H7 (cell line): ENCODE data around the gene ZDHHC8. TPM values are rescaled to one million over a fixed set of nuclear protein-coding genes. Genes with fewer than 3 reads are reported as not detected.

Source experiments
- DNase-seq: peaks from one replicate; pipeline ENCODE4 v3.0.0; 2012
- H3K27me3 ChIP-seq: 2 replicates; pipeline ENCODE4 v1.6.0; 2011; ENCODE audit warnings: mild to moderate bottlenecking, low read length; ENCODE audit not compliant: control insufficient read depth, insufficient read depth
- H3K36me3 ChIP-seq: replicated peaks from 2 replicates; pipeline ENCODE4 v1.5.1; 2011; ENCODE audit warnings: low read length; ENCODE audit not compliant: control insufficient read depth, insufficient read depth
- H3K4me3 ChIP-seq: 2 replicates; pipeline ENCODE4 v1.5.1; 2011; ENCODE audit warnings: low read depth, mild to moderate bottlenecking, control low read depth, low read length, moderate library complexity; ENCODE audit not compliant: insufficient read depth
- total RNA-seq: library from RNA; depleted of rRNA; stranded (reverse); fragments of >200 nt; shearing (Covaris generic); gene quantifications from 2 replicates; pipeline ENCODE4 v1.2.3, GENCODE V29; 2014

Gene ZDHHC8
- total RNA-seq, 1 experiment from 2014 or later: 16.6 TPM

DNA sequence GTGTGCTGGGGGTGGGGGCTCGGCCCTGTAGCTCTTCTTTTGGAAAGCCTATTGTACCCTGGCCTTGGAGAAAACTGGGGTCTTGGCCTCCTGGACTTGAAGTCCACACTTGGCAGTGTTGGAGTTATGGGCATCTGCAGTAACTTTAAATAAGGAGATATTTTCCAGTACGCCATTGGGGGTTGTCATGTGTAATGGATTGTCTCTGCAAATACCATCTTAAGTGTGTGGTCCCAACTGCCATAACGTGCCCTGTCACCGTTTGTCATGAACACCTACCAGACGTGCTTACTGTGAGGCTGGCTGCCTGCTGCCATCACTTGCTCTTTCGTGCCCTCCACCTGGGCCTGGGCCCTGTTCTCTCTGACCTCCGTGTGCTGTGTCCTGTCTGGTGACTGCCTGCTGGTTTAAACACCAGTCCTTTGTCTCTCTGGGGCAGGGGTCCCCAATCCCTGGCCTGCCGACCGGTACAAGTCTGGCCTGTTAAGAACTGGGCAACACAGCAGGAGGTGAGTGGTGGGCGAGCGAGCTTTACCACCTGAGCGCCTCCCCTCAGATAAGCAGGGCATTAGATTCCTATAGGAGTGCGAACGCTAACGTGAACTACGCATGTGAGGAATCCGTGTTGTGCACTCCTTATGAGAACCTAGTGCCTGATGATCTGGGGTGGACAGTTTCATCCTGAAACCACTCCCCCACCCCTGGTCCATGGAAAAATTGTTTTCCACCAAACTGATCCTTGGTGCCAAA is 3.6 kb upstream of the ZDHHC8 start:
- Histone ChIP-seq H3K27me3 (no peaks in the 10 kb centered on the region), H3K4me3 (no peak overlapping the region), H3K36me3 (peaks cover 32% of the 10 kb centered on the region)
- no peak for DNase-seq

DNA sequence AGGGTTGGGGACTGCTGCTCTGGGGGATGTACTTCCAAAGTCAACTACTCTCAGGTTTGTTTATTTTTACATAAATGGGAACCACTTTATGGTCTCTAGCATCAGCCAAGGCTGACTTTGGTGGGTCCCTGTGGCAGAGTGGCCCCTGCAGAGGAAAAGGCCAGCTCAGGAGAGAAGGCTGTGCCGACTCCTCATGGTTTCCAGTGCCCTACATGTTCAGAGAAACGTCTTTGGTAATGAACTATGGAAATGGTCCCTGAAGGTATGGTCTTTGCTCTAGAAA is 3.0 kb upstream of the ZDHHC8 start:
- Histone ChIP-seq H3K4me3 (no peak overlapping the region), H3K36me3 (peaks cover 32% of the 10 kb centered on the region), H3K27me3 (no peaks in the 10 kb centered on the region)
- no peak for DNase-seq

- peak; percentile 88 for DNase-seq
- H3K36me3 ChIP-seq: peaks cover 28% of the 10 kb centered on the region
- H3K4me3 ChIP-seq: no peak overlapping the region
- no peaks in the 10 kb centered on the region for H3K27me3 ChIP-seq
Measured at GRCh38 chr22:20128902-20129746, 2.5 kb upstream of the ZDHHC8 start.

- no peak overlapping the region for H3K4me3 ChIP-seq
- H3K36me3 ChIP-seq: peaks cover 22% of the 10 kb centered on the region
- H3K27me3 ChIP-seq: no peaks in the 10 kb centered on the region
- no peak for DNase-seq
Measured at GRCh38 chr22:20129747-20130014, 1.9 kb upstream of the ZDHHC8 start.

DNA sequence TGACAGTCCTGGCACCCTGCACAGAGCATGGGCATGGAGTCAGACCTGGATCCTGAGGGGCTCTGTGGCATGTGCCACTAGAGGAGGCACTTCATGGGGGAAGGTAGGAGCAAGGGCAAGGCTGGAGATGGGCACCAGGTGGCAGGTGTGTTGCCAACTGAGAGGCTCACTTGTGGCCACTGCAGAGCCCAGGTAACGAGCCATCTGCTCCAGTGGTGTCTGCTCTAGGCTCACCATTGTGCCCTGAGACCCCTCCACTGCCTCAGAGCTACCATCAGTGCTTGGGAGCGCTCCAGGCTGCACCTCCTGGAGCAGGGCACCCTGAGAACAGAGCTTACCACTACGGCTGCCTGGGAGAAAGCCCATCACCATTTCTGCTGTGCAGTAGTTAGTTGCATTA is 1.3 kb upstream of the ZDHHC8 start:
- DNase-seq: no peak
- H3K27me3 ChIP-seq: no peaks in the 10 kb centered on the region
- H3K36me3 ChIP-seq: peaks cover 16% of the 10 kb centered on the region
- no peak overlapping the region; the same call in 1 of the 2 replicates for H3K4me3 ChIP-seq

GRCh38 chr22:20130731-20131596 is 640 bp upstream of the ZDHHC8 start:
- peak; percentile 94 for DNase-seq
- H3K27me3 ChIP-seq: no peaks in the 10 kb centered on the region

DNA sequence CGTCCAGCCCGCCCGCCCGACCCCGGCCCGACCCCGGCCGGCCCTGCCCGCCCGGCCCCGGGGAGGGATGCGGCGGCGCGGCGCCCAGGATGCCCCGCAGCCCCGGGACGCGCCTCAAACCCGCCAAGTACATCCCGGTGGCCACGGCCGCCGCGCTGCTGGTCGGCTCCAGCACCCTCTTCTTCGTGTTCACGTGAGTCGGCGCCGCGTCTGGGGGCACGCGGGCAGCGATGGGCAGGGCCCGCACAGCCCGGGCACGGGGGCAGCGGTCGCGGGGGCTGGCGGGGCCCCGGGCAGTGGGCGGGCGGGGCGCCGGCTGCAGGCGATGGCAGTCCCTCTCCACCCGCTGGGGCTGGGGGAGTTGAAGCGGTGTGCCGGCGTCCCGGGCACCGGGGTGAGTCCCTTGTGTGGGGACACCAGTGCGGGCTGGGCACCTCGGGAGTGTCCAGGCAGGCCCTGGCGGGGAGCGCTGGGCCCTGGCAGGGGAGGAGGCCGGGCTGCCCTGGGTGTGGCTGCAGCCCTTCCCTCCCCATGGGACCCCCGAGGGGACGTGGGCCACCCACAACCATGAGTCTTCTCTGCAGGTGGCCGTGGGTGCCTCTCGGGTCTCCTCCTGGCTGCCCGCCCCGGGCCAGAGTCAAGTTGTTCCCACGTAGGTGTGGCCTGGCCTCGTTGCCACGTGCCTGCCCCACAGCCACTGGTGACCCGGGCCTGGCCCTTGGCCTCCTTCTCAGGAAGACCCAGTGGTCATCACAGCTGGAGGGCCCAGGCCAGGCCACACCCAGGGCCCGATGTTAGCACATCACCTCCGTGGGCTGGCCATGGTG is 468 bp downstream of the ZDHHC8 start:
- peak; percentile 82 for DNase-seq
- Histone ChIP-seq H3K27me3 (no peaks in the 10 kb centered on the region), H3K36me3 (peaks cover under 1% of the 10 kb centered on the region), H3K4me3 (peak overlapping the region; percentile 65)

More at GRCh38 chr22:20130731-20131596, 640 bp upstream of the ZDHHC8 start:
- Histone ChIP-seq H3K36me3 (peaks cover 9% of the 10 kb centered on the region), H3K4me3 (peak overlapping the region; percentile 84)

GRCh38 chr22:20132686-20133246 is 1.2 kb downstream of the ZDHHC8 start:
- Histone ChIP-seq H3K4me3 (peak overlapping the region; percentile 65), H3K36me3 (no peaks in the 10 kb centered on the region; the same call in 1 of the 2 replicates), H3K27me3 (no peaks in the 10 kb centered on the region)
- DNase-seq: no peak

- no peaks in the 10 kb centered on the region for H3K27me3 ChIP-seq
- no peak for DNase-seq
- H3K4me3 ChIP-seq: no peak overlapping the region
- no peaks in the 10 kb centered on the region for H3K36me3 ChIP-seq
Measured at GRCh38 chr22:20133930-20134549, 2.4 kb downstream of the ZDHHC8 start.

DNA sequence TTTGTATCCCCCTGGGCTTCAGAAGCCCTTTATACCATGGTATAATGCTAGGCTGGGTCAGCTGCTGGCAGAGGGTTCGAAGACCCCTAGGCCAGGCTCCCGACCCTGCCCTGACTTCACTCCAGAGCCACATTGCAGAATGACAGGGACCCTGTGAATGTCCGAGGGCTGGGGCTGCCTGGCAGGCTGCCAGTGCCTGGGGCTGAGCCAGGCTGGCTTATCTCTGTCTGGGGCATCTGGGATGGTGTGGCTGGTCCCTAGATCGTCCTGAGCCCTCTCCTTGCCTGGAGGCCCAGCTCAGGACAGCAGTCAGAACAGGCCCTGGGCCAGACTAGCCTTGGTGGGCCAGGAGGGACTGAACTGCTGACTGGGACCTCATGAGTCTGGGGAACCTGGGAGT is 3.7 kb downstream of the ZDHHC8 start:
- peaks cover 1% of the 10 kb centered on the region; the same call in 1 of the 2 replicates for H3K36me3 ChIP-seq

DNA sequence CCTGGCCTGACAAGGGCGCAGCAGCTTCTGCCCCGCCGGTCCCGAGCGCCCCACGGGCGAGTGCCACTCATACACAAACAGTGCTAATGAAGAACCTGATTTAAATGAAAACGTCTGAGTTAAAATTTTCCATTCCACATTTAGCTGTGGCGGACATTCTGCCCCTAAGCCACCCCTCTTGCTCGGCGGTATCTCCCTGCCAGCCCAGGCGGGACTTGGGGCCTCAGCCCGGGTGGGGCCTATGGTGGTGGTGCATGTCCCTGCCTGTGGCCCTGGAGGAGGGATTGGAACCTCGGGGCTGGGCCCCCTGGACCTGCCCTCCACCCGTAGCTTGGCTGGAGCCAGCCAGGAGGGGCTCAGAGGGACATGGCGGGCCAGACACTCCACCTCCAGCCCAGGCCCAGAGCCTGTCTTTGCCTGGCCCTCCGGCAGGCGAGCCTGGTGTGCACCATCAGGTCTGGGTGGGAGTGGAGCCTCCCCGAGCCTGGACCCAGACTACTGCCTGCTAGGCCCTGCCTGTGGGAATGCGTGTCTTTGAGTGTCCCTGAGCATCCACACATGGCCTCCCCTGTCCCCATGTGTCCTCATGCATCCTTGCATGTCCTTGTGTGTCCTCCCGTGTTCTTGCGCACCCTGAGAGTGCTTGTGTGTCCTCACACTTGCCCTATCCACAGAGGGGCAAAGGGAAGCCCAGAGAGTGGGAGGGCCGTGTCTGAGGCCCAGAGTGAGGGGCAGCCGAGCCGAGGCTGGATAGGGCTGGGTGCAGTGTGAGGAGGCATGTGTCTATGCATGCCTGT is 4.4 kb downstream of the ZDHHC8 start:
- Histone ChIP-seq H3K4me3 (no peak overlapping the region), H3K27me3 (no peaks in the 10 kb centered on the region), H3K36me3 (peaks cover 1% of the 10 kb centered on the region; the same call in 1 of the 2 replicates)
- no peak for DNase-seq

More for the DNA sequence above, 3.7 kb downstream of the ZDHHC8 start:
- DNase-seq: no peak
- Histone ChIP-seq H3K4me3 (no peak overlapping the region), H3K27me3 (no peaks in the 10 kb centered on the region)

DNA sequence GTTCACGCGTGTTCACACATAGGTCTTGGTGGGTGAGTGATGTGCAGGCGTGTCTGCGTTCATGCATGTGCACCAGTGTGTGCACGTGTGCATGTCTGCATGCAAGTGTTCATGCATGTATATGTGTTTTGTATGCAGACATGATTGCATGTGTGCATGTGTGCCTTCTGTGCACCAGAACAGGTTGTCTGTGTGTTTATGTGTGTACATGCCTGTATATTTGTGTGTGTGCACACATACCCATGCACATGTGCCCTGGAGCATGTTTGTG is 4.9 kb downstream of the ZDHHC8 start:
- no peaks in the 10 kb centered on the region for H3K27me3 ChIP-seq
- DNase-seq: no peak
- no peak overlapping the region for H3K4me3 ChIP-seq
- peaks cover 1% of the 10 kb centered on the region for H3K36me3 ChIP-seq

DNA sequence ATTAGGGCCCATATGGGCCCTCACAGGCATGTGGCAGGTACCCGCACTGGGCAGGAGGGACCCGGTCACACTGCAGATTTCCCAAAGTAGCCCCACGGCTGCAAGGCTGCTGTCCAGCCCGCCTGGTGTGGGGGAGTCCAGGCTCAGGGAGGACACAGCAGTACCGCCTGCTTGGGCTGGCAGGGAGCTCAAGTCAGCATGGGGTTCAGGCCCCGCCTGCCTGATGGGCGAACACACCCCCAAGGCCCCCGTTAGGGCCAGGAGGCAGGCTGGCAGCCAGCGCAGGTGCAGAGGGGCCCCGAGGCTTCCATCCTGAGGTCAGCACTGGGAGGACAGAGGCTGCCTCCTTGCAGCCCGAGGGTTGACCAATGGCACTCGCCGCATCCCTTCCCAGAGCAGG is 5.5 kb downstream of the ZDHHC8 start:
- no peak for DNase-seq
- no peaks in the 10 kb centered on the region for H3K27me3 ChIP-seq

More for the DNA sequence above, 5.5 kb downstream of the ZDHHC8 start:
- no peak overlapping the region for H3K4me3 ChIP-seq
- peaks cover 1% of the 10 kb centered on the region for H3K36me3 ChIP-seq
